GM23338 (cell line): Measurements from ENCODE around the gene CFAP299. TPM values are rescaled to one million over a fixed set of nuclear protein-coding genes. Genes with fewer than 3 reads are reported as not detected.

Experiments
- ATAC-seq: fragments of 200-7000 bp; cut with Tn5 transposase; 3 replicates; pipeline ENCODE4 v1.9.1; 2020
- DNase-seq: peaks from one replicate; pipeline ENCODE4 v3.0.0-alpha.2; 2015; ENCODE audit warnings: low spot score
- H2AFZ ChIP-seq: fragments of 200-600 bp; sonication (generic); 2 replicates; pipeline ENCODE4 v1.8.0; 2016; ENCODE audit warnings: antibody characterized with exemption, mild to moderate bottlenecking, moderate library complexity
- H3F3A ChIP-seq: fragments of 200-600 bp; sonication (generic); replicated peaks from 2 replicates; pipeline ENCODE4 v1.8.0; 2017; ENCODE audit warnings: antibody characterized with exemption, mixed run types, low read depth
- H3K27ac ChIP-seq: fragments of 200-600 bp; sonication (generic); 2 replicates; pipeline ENCODE4 v1.6.1; 2016; ENCODE audit warnings: low read depth
- H3K27me3 ChIP-seq: fragments of 200-600 bp; sonication (generic); 2 replicates; pipeline ENCODE4 v1.8.0; 2016; ENCODE audit warnings: mild to moderate bottlenecking, mixed run types, moderate library complexity; ENCODE audit not compliant: insufficient read depth
- H3K36me3 ChIP-seq: fragments of 200-600 bp; sonication (generic); 2 replicates; pipeline ENCODE4 v1.8.0; 2016; ENCODE audit warnings: mild to moderate bottlenecking; ENCODE audit not compliant: insufficient read depth
- H3K4me1 ChIP-seq: fragments of 200-600 bp; sonication (generic); 2 replicates; pipeline ENCODE4 v1.8.0; 2016; ENCODE audit warnings: mild to moderate bottlenecking, moderate library complexity; ENCODE audit not compliant: insufficient read depth
- H3K4me2 ChIP-seq: fragments of 200-600 bp; sonication (generic); 2 replicates; pipeline ENCODE4 v1.7.1; 2017; ENCODE audit warnings: mixed run types
- H3K4me3 ChIP-seq: fragments of 200-600 bp; sonication (generic); 2 replicates; pipeline ENCODE4 v1.6.1; 2016; ENCODE audit warnings: mixed run types
- H3K79me2 ChIP-seq: fragments of 200-600 bp; sonication (generic); replicated peaks from 2 replicates; pipeline ENCODE4 v1.8.0; 2017; ENCODE audit warnings: mild to moderate bottlenecking; ENCODE audit not compliant: insufficient read depth
- H3K9me2 ChIP-seq: fragments of 200-600 bp; sonication (generic); 2 replicates; pipeline ENCODE4 v1.8.0; 2017; ENCODE audit not compliant: insufficient read depth
- H4K20me1 ChIP-seq: fragments of 200-600 bp; sonication (generic); replicated peaks from 2 replicates; pipeline ENCODE4 v1.8.0; 2017; ENCODE audit warnings: mild to moderate bottlenecking; ENCODE audit not compliant: insufficient read depth
- H3K27ac Mint-ChIP-seq: 2 replicates; pipeline ENCODE4 v1.8.0; 2020; ENCODE audit warnings: inconsistent platforms, mild to moderate bottlenecking, moderate library complexity, mixed read lengths
- H3K27me3 Mint-ChIP-seq: 3 replicates; pipeline ENCODE4 v1.8.0; 2022; ENCODE audit warnings: low read depth, mild to moderate bottlenecking, moderate library complexity, mixed read lengths, inconsistent platforms; ENCODE audit not compliant: insufficient read depth, poor library complexity
- H3K36me3 Mint-ChIP-seq: 3 replicates; pipeline ENCODE4 v1.8.0; 2021; ENCODE audit warnings: low read depth, mild to moderate bottlenecking, inconsistent platforms, moderate library complexity, mixed read lengths
- H3K4me1 Mint-ChIP-seq: 3 replicates; pipeline ENCODE4 v1.8.0; 2020; ENCODE audit warnings: mild to moderate bottlenecking, inconsistent platforms, mixed read lengths
- H3K4me3 Mint-ChIP-seq: 3 replicates; pipeline ENCODE4 v1.8.0; 2021; ENCODE audit warnings: moderate library complexity, mild to moderate bottlenecking, inconsistent platforms, mixed read lengths
- H3K9me3 Mint-ChIP-seq: 3 replicates; pipeline ENCODE4 v1.8.0; 2020; ENCODE audit warnings: moderate library complexity, mild to moderate bottlenecking, inconsistent platforms, mixed read lengths
- EZH2 ChIP-seq: fragments of 200-600 bp; sonication (generic); IDR thresholded peaks from one replicate; pipeline ENCODE4 v1.8.0; 2017; ENCODE audit warnings: antibody characterized with exemption, mild to moderate bottlenecking, low read depth; ENCODE audit not compliant: unreplicated experiment
- EZH2phosphoT487 ChIP-seq: fragments of 200-600 bp; sonication (generic); IDR thresholded peaks from one replicate; pipeline ENCODE4 v1.8.1; 2018; ENCODE audit warnings: antibody characterized with exemption; ENCODE audit not compliant: unreplicated experiment
- JUNB ChIP-seq: IDR thresholded peaks from one replicate; pipeline ENCODE4 v1.6.1; 2016; ENCODE audit warnings: antibody characterized with exemption; ENCODE audit not compliant: unreplicated experiment
- NANOG ChIP-seq: IDR thresholded peaks from 2 replicates; pipeline ENCODE4 v1.6.1; 2016; ENCODE audit warnings: antibody characterized with exemption, borderline replicate concordance
- ZNF114 ChIP-seq: fragments of 250-450 bp; sonication (Bioruptor Pico); IDR thresholded peaks from 2 replicates; pipeline ENCODE4 v1.5.0; 2020; ENCODE audit warnings: mild to moderate bottlenecking, moderate library complexity
- ZNF331 ChIP-seq: fragments of 250-450 bp; sonication (Bioruptor Pico); IDR thresholded peaks from 2 replicates; pipeline ENCODE4 v1.5.0; 2020; ENCODE audit warnings: low read depth, mild to moderate bottlenecking, moderate library complexity
- polyA plus RNA-seq: library from polyadenylated mRNA; unstranded; fragments of >200 nt; fragmentation: Nextera tagmentation; extraction: Ambion mirVana; gene quantifications from 2 replicates; pipeline ENCODE4 v1.2.1, GENCODE V29; 2016
- total RNA-seq: library from RNA; depleted of rRNA; stranded (reverse); fragments of >200 nt; shearing (Covaris generic); gene quantifications from 2 replicates; pipeline ENCODE4 v1.2.3, GENCODE V29; 2014
- TF ChIP-seq, protein P1 (sequence below): IDR thresholded peaks from one replicate; pipeline ENCODE4 v1.6.1; 2018; ENCODE audit warnings: antibody characterized with exemption; ENCODE audit not compliant: unreplicated experiment
- TF ChIP-seq, protein P2 (sequence below): fragments of 250-450 bp; sonication (Bioruptor Pico); IDR thresholded peaks from 2 replicates; pipeline ENCODE4 v1.5.0; 2020; ENCODE audit warnings: mild to moderate bottlenecking, moderate library complexity
- TF ChIP-seq, protein P3 (sequence below), 2 experiments: fragments of 200-600 bp in 1 of 2; sonication (generic) in 1 of 2; conservative IDR thresholded peaks; 2 replicates each; pipeline versions ENCODE4 v1.5.1 to v1.6.1; 2016 to 2017; ENCODE audit warnings: antibody characterized with exemption in 2 of 2, low read depth in 2 of 2, mild to moderate bottlenecking in 2 of 2, moderate library complexity in 1 of 2

The CFAP299 gene
- total and polyA plus RNA-seq, 2 experiments from 2014 or later: not detected

DNA sequence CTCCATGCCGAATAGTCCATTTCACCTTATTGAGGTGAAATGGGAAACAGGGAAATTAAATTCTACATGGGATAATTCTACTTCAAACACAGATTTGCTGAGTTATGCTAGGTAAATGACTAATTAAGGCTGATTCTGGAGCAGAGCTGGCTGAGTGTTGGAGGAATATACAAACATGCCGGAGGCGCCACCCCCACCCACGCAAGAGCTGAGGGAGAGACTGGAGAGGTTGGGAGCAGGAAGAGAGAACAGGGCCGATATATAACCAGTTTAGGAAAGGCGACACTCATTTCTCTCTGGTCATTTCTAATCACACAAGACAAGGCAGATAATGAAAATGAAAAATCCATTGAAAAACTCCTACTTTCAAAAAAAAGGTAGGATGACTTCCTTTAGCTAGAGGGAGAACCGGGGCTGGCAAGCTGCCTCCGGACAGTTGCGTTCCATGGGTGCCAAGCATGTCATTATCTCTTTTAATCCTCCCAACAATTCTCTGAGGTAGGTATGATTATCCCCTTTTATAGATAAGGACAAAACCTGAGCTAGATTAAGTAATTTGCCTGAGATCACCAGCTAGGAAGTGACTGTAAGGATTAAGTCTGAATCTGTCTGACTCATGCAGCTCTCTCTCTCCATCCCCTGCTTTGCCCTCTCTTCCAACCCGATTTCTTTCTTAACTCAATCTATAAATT is 27.6 kb upstream of the CFAP299 start:
- H2AFZ ChIP-seq: no peak overlapping the region
- no peak for DNase-seq
- TF ChIP-seq, protein P1, sequence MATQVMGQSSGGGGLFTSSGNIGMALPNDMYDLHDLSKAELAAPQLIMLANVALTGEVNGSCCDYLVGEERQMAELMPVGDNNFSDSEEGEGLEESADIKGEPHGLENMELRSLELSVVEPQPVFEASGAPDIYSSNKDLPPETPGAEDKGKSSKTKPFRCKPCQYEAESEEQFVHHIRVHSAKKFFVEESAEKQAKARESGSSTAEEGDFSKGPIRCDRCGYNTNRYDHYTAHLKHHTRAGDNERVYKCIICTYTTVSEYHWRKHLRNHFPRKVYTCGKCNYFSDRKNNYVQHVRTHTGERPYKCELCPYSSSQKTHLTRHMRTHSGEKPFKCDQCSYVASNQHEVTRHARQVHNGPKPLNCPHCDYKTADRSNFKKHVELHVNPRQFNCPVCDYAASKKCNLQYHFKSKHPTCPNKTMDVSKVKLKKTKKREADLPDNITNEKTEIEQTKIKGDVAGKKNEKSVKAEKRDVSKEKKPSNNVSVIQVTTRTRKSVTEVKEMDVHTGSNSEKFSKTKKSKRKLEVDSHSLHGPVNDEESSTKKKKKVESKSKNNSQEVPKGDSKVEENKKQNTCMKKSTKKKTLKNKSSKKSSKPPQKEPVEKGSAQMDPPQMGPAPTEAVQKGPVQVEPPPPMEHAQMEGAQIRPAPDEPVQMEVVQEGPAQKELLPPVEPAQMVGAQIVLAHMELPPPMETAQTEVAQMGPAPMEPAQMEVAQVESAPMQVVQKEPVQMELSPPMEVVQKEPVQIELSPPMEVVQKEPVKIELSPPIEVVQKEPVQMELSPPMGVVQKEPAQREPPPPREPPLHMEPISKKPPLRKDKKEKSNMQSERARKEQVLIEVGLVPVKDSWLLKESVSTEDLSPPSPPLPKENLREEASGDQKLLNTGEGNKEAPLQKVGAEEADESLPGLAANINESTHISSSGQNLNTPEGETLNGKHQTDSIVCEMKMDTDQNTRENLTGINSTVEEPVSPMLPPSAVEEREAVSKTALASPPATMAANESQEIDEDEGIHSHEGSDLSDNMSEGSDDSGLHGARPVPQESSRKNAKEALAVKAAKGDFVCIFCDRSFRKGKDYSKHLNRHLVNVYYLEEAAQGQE: no peak
- no peak for TF ChIP-seq ZNF331 (CRISPR knock-in tag)
- no peak for TF ChIP-seq NANOG
- peak; percentile 74 for ATAC-seq
- no peaks in the 10 kb centered on the region for H3F3A ChIP-seq
- peaks cover 6% of the 10 kb centered on the region for H3K27me3 Mint-ChIP-seq
- H4K20me1 ChIP-seq: no peaks in the 10 kb centered on the region
- peak overlapping the region; percentile 17; the same call in 1 of the 2 replicates for H3K4me2 ChIP-seq
- no peak overlapping the region for H3K4me3 Mint-ChIP-seq
- H3K36me3 Mint-ChIP-seq: 0 out of 3 replicates have a peak, but pooled peaks cover 2% of the 10 kb centered on the region
- no peaks in the 10 kb centered on the region for H3K79me2 ChIP-seq
- H3K27ac ChIP-seq: no peak overlapping the region
- no peak overlapping the region for H3K4me3 ChIP-seq
- no peaks in the 10 kb centered on the region for H3K9me2 ChIP-seq
- H3K27me3 ChIP-seq: no peaks in the 10 kb centered on the region
- peaks cover 41% of the 10 kb centered on the region for H3K4me1 Mint-ChIP-seq
- peaks cover 7% of the 10 kb centered on the region for H3K9me3 Mint-ChIP-seq
- H3K36me3 ChIP-seq: no peaks in the 10 kb centered on the region
- no peak overlapping the region for H3K27ac Mint-ChIP-seq
- H3K4me1 ChIP-seq: peaks cover 35% of the 10 kb centered on the region

DNA sequence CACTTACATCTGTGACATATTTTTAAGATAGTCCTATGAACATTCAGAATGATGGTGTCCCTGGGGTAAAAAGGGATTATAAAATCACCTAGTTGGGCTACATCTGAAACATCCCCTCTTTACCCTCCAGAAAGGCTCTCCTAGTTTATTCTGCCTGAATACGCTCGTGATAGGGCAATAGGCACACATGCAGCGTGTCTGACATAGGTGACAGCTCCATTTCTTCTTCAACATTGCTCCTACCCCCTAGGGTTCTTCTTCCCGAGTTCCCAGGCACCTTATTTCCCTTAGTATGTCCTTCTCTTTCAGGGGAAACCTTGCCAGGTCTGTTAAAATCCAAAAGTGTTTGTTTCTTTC is 27.1 kb upstream of the CFAP299 start:
- Histone ChIP-seq H3K27me3 (no peaks in the 10 kb centered on the region), H3K4me1 (peaks cover 35% of the 10 kb centered on the region), H3K27ac (no peak overlapping the region), H3K4me2 (no peak overlapping the region), H3K4me3 (no peak overlapping the region), H3F3A (no peaks in the 10 kb centered on the region), H3K9me2 (no peaks in the 10 kb centered on the region), H3K79me2 (no peaks in the 10 kb centered on the region), H4K20me1 (no peaks in the 10 kb centered on the region), H2AFZ (no peak overlapping the region), H3K36me3 (no peaks in the 10 kb centered on the region)
- Mint-ChIP-seq H3K4me1 (peaks cover 41% of the 10 kb centered on the region), H3K36me3 (0 out of 3 replicates have a peak, but pooled peaks cover under 1% of the 10 kb centered on the region), H3K4me3 (no peak overlapping the region), H3K27ac (no peak overlapping the region), H3K27me3 (peaks cover 6% of the 10 kb centered on the region), H3K9me3 (peaks cover 5% of the 10 kb centered on the region)
- peak; percentile 5 for DNase-seq
- TF ChIP-seq, protein P2, sequence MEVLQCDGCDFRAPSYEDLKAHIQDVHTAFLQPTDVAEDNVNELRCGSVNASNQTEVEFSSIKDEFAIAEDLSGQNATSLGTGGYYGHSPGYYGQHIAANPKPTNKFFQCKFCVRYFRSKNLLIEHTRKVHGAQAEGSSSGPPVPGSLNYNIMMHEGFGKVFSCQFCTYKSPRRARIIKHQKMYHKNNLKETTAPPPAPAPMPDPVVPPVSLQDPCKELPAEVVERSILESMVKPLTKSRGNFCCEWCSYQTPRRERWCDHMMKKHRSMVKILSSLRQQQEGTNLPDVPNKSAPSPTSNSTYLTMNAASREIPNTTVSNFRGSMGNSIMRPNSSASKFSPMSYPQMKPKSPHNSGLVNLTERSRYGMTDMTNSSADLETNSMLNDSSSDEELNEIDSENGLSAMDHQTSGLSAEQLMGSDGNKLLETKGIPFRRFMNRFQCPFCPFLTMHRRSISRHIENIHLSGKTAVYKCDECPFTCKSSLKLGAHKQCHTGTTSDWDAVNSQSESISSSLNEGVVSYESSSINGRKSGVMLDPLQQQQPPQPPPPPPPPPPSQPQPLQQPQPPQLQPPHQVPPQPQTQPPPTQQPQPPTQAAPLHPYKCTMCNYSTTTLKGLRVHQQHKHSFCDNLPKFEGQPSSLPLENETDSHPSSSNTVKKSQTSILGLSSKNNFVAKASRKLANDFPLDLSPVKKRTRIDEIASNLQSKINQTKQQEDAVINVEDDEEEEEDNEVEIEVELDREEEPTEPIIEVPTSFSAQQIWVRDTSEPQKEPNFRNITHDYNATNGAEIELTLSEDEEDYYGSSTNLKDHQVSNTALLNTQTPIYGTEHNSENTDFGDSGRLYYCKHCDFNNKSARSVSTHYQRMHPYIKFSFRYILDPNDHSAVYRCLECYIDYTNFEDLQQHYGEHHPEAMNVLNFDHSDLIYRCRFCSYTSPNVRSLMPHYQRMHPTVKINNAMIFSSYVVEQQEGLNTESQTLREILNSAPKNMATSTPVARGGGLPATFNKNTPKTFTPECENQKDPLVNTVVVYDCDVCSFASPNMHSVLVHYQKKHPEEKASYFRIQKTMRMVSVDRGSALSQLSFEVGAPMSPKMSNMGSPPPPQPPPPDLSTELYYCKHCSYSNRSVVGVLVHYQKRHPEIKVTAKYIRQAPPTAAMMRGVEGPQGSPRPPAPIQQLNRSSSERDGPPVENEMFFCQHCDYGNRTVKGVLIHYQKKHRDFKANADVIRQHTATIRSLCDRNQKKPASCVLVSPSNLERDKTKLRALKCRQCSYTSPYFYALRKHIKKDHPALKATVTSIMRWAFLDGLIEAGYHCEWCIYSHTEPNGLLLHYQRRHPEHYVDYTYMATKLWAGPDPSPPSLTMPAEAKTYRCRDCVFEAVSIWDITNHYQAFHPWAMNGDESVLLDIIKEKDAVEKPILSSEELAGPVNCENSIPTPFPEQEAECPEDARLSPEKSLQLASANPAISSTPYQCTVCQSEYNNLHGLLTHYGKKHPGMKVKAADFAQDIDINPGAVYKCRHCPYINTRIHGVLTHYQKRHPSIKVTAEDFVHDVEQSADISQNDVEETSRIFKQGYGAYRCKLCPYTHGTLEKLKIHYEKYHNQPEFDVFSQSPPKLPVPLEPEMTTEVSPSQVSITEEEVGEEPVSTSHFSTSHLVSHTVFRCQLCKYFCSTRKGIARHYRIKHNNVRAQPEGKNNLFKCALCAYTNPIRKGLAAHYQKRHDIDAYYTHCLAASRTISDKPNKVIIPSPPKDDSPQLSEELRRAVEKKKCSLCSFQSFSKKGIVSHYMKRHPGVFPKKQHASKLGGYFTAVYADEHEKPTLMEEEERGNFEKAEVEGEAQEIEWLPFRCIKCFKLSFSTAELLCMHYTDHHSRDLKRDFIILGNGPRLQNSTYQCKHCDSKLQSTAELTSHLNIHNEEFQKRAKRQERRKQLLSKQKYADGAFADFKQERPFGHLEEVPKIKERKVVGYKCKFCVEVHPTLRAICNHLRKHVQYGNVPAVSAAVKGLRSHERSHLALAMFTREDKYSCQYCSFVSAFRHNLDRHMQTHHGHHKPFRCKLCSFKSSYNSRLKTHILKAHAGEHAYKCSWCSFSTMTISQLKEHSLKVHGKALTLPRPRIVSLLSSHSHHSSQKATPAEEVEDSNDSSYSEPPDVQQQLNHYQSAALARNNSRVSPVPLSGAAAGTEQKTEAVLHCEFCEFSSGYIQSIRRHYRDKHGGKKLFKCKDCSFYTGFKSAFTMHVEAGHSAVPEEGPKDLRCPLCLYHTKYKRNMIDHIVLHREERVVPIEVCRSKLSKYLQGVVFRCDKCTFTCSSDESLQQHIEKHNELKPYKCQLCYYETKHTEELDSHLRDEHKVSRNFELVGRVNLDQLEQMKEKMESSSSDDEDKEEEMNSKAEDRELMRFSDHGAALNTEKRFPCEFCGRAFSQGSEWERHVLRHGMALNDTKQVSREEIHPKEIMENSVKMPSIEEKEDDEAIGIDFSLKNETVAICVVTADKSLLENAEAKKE (CRISPR knock-in tag): no peak
- TF ChIP-seq EZH2 (no peak), EZH2phosphoT487 (no peak), ZNF114 (CRISPR knock-in tag) (no peak), JUNB (no peak), NANOG (no peak)
- TF ChIP-seq, protein P3, sequence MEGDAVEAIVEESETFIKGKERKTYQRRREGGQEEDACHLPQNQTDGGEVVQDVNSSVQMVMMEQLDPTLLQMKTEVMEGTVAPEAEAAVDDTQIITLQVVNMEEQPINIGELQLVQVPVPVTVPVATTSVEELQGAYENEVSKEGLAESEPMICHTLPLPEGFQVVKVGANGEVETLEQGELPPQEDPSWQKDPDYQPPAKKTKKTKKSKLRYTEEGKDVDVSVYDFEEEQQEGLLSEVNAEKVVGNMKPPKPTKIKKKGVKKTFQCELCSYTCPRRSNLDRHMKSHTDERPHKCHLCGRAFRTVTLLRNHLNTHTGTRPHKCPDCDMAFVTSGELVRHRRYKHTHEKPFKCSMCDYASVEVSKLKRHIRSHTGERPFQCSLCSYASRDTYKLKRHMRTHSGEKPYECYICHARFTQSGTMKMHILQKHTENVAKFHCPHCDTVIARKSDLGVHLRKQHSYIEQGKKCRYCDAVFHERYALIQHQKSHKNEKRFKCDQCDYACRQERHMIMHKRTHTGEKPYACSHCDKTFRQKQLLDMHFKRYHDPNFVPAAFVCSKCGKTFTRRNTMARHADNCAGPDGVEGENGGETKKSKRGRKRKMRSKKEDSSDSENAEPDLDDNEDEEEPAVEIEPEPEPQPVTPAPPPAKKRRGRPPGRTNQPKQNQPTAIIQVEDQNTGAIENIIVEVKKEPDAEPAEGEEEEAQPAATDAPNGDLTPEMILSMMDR (conservative IDR thresholded peaks at IDR 0.05; ENCODE audit: low read depth in 2 of 2): no peak
- ATAC-seq: peak; percentile 34; the same call in 2 of the 3 replicates
